ENCODE measurements around the gene CCND1. TPM values are rescaled to one million over a fixed set of nuclear protein-coding genes. Genes with fewer than 3 reads are reported as not detected.

CCND1 gene
- polyA plus RNA-seq, 1 experiment, result 307 TPM

DNA sequence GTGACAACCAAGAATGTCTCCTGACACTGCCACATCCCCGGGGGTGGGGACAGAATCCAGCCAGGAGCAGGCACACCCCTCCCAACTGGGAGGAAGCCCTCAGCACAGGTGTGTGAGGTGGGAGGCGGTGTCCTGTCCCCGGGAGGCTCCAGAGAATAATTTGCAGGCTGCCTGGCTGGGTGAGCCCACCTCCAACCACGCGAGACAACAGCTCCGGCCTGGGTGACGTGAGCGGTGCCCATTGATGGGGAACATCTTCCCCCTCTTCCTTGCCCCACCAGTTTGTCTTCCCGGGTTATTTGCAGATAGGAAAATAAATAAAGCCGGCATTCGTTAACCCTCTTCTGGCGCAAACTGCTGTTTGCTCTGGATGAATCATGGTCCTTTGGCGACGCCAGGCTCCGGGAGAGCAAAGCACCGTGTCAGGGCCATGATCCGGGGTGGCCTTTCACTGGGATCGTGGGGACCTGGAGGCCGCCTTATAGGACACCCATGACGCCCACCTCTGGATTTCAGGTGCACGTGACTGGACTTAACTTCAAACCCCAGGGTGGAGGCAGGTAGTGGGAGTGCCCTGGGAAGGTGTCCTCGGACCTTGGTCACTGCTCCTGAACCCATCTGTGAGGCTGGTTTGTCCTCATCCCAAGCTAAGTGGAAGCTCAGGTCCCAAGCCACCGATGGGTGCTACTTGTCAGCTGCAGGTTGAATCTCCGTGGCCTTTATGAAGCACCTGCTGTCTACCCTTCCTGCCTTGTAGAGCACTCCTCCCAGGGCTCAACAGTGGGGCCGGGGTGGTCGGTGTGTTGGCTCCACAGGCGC lies 13.9 kb downstream of the CCND1 start:
- H3K36me3 ChIP-seq (ENCODE audit: control insufficient read depth, insufficient read depth, low read length), result peaks cover 25% of the 10 kb centered on the region
- POLR2A ChIA-PET, result no interaction called here
- DNase-seq (ENCODE audit: low read depth), result no peak
- H3K4me3 ChIP-seq (ENCODE audit: low read depth, low read length), result no peak overlapping the region
- CTCF ChIA-PET, result interaction anchor here (0.7 to 3.4 kb wide), 4 partner anchors 11 to 553 kb away, joined by 3 to 13 read pairs (median 8); no protein-coding TSS in a partner anchor
- TF ChIP-seq, protein P1, sequence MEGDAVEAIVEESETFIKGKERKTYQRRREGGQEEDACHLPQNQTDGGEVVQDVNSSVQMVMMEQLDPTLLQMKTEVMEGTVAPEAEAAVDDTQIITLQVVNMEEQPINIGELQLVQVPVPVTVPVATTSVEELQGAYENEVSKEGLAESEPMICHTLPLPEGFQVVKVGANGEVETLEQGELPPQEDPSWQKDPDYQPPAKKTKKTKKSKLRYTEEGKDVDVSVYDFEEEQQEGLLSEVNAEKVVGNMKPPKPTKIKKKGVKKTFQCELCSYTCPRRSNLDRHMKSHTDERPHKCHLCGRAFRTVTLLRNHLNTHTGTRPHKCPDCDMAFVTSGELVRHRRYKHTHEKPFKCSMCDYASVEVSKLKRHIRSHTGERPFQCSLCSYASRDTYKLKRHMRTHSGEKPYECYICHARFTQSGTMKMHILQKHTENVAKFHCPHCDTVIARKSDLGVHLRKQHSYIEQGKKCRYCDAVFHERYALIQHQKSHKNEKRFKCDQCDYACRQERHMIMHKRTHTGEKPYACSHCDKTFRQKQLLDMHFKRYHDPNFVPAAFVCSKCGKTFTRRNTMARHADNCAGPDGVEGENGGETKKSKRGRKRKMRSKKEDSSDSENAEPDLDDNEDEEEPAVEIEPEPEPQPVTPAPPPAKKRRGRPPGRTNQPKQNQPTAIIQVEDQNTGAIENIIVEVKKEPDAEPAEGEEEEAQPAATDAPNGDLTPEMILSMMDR (IDR thresholded peaks at IDR 0.05; ENCODE audit: insufficient read depth, low read depth, low read length), result no peak
- H3K27me3 ChIP-seq (ENCODE audit: control insufficient read depth, insufficient read depth, low read length), result no peaks in the 10 kb centered on the region

DNA sequence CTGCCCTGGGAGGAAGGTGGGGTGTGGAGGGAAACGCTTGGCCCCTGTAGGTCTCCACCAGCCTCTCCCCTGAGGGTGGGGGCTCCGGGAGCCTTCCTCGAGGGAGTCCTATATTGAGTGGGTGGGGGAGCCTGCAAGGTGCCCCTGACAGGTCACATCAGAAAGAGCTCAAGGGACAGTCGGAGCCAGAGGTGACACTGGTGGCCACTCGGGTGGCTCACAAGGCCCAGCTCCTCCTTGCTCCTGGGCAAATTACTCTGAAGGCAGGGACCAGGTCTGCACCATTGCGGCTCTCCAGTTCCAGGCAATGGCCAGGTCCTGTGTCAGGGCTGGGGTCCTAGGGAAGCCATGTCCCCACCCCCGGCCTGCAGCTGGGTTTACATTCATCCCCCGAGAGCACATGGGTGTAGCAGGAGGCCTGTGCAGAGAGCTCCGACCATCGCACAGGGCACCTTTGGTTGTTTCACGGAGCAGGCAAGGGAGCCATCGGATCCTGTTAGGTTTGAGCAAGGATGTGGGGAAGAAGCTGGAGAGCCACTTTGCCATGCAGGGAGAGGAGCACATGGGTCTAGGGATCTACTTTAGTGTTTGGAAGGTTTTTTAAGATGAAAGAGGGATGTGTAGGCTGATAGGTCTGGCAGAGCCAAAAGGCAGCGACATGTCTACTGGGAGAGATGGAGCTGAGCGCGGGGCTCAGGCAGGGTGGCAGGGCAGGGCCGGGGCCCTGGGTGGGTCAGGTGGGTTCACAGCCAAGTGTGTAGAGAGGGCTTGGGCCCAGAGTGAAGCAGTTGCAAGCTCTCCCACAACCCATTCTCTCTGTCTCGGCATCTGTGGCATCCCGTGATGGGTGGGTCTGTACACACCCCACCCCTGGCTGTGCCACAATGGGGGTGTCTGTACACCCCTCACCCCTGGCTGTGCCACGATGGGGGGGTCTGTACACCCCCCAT lies 14.8 kb downstream of the CCND1 start:
- peaks cover 18% of the 10 kb centered on the region for H3K36me3 ChIP-seq (ENCODE audit: control insufficient read depth, insufficient read depth, low read length)
- ChIA-PET POLR2A (no interaction called here), CTCF (interaction anchor here (0.7 to 3.4 kb wide), 6 partner anchors 12 to 554 kb away, joined by 3 to 13 read pairs (median 4); no protein-coding TSS in a partner anchor)
- no peak for DNase-seq (ENCODE audit: low read depth)
- no peak overlapping the region for H3K4me3 ChIP-seq (ENCODE audit: low read depth, low read length)
- no peaks in the 10 kb centered on the region for H3K27me3 ChIP-seq (ENCODE audit: control insufficient read depth, insufficient read depth, low read length)
- TF ChIP-seq, protein P1 (IDR thresholded peaks at IDR 0.05; ENCODE audit: insufficient read depth, low read depth, low read length), result no peak

DNA sequence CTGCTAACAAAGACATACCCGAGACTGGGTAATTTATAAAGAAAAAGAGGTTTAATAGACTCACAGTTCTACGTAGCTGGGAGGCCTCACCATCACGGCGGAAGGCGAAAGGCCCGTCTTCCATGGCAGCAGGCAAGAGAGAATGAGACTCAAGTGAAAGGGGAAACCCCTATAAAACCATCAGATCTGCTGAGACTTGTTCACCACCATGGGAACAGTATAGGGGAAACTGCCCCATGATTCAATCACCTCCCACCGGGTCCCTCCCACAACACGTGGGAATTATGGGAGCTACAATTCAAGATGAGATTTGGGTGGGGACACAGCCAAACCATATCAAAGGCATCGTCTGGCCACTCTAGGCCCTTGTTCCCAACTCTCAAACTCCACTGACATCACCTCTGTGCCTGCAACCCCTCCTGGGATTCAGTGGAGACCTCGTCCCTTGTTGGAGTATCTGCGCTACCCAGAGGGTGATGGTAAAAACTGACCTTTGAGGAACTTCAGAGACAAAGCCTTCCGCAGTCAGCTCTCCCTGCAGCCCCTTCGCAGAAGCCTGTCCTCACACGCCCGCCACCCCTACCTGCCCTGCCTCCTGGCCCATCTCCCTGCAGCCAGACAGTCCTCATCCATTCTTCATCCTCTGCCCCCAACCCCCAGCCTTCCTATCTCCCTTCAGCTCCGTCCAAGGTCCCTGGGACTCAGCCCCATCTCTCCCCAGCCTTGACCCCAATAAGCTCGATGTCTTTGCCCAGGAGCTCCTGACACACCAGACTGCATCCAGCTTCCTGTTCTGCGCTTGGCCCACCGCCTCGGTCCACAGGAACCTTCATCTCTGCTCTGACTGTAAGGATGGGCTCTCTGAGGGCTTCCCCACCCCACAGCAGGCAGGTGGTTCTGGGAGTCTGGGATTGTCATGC lies 15.8 kb downstream of the CCND1 start:
- TF ChIP-seq, protein P1 (IDR thresholded peaks at IDR 0.05; ENCODE audit: insufficient read depth, low read depth, low read length), result no peak
- Histone ChIP-seq H3K27me3 (ENCODE audit: control insufficient read depth, insufficient read depth, low read length) (no peaks in the 10 kb centered on the region), H3K36me3 (ENCODE audit: control insufficient read depth, insufficient read depth, low read length) (peaks cover 10% of the 10 kb centered on the region), H3K4me3 (ENCODE audit: low read depth, low read length) (no peak overlapping the region)
- DNase-seq (ENCODE audit: low read depth), result no peak
- ChIA-PET CTCF (interaction anchor here (1.3 to 3.4 kb wide), 4 partner anchors 13 to 555 kb away, joined by 3 to 13 read pairs (median 9); no protein-coding TSS in a partner anchor), POLR2A (interaction anchor here (0.6 kb wide), 1 partner anchor 214 kb away, joined by 3 read pairs; no protein-coding TSS in a partner anchor)

DNA sequence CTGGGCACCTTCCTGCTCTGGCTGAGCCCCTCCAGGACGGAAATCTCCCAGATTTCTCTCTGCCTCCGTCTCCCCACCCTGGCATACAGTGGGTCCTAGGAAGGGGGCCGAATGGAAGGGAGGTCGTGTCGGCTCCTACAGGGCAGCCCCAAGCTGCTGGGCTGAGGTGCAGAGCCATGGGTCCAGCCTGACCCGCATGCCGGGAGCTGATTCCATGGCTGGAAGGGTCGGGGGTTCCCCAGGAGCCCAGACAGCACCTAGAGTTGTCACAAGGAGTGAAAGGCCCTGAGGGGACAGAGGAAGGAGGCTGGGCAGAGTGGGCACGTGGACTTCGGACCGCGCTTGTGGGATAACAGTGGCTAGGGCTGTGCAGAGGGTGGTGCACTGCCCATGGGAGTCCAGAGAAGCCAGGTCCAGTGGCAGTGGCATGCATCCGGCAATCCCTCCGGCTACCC lies 16.5 kb downstream of the CCND1 start:
- ChIA-PET CTCF (interaction anchor here (2.6 to 3.4 kb wide), 2 partner anchors 12 to 13 kb away, joined by 13 read pairs; no protein-coding TSS in a partner anchor), POLR2A (no interaction called here)
- Histone ChIP-seq H3K36me3 (ENCODE audit: control insufficient read depth, insufficient read depth, low read length) (peaks cover 5% of the 10 kb centered on the region; the same call in 1 of the 2 replicates), H3K27me3 (ENCODE audit: control insufficient read depth, insufficient read depth, low read length) (no peaks in the 10 kb centered on the region), H3K4me3 (ENCODE audit: low read depth, low read length) (no peak overlapping the region)
- TF ChIP-seq, protein P1 (IDR thresholded peaks at IDR 0.05; ENCODE audit: insufficient read depth, low read depth, low read length), result no peak
- no peak for DNase-seq (ENCODE audit: low read depth)
